Measurements from ENCODE around the gene EBLN2.

Gene EBLN2

DNA sequence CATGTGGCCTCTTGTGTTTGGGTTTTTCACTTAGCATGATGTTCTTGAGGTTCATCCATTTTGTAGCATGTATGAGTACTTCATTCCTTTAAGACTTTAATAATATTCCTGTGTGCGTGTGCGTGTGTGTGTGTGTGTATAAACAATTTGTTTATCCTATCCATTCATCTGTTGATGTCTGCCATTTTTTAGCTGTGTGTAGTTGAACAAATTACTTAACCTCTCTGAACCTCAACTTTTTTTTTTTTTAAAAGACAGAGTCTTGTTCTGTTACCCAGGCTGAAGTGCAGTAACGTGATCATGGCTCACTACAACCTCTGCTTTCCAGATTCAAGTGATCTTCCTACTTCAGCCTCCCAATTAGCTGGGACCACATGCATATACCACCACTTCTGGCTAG lies 47.3 kb downstream of the EBLN2 start:
- DNase-seq: no peak

DNA sequence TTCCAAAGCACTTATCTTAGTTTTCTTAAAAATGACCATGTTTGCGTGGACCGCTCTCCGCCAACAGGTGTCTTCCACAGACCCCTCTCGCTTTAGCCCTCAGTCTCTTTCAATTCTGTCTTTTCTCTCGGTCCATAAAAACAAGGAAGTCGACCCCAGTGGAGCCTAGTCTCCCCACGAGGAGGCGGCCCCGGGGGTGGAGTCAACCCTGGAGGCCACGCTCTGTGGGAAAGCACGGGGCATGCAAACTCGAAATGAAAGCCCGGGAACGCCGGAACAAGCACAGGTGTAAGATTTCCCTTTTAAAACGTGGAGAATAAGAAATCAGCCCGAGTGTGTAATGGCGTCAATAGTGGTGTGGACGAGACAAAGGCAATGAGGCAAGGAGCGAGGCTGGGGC lies 49.1 kb downstream of the EBLN2 start:
- DNase-seq: no peak

Data from inflammatory macrophage treated with lipopolysaccharide for 4 hours (primary cell).